HUES48 (cell line): Measurements from ENCODE around the gene FGF12.

Experiments
- H3K27ac ChIP-seq: one replicate; pipeline ENCODE4 v1.7.0; 2013; ENCODE audit warnings: low read depth, low read length, inconsistent platforms
- H3K27me3 ChIP-seq: 2 replicates; pipeline ENCODE4 v1.6.1; 2013; ENCODE audit warnings: mild to moderate bottlenecking, low read length; ENCODE audit not compliant: control insufficient read depth, insufficient read depth
- H3K36me3 ChIP-seq: 2 replicates; pipeline ENCODE4 v1.6.1; 2013; ENCODE audit warnings: low read length; ENCODE audit not compliant: control insufficient read depth, insufficient read depth
- H3K4me1 ChIP-seq: 2 replicates; pipeline ENCODE4 v1.6.1; 2013; ENCODE audit warnings: mild to moderate bottlenecking, low read length; ENCODE audit not compliant: control insufficient read depth, insufficient read depth
- H3K4me3 ChIP-seq: 2 replicates; pipeline ENCODE4 v1.5.1; 2013; ENCODE audit warnings: mild to moderate bottlenecking, low read depth, low read length
- H3K9ac ChIP-seq: 2 replicates; pipeline ENCODE4 v1.6.1; 2013; ENCODE audit warnings: mild to moderate bottlenecking, low read depth, low read length, moderate library complexity
- H3K9me3 ChIP-seq: 2 replicates; pipeline ENCODE4 v1.6.1; 2013; ENCODE audit warnings: low read length; ENCODE audit not compliant: control insufficient read depth, insufficient read depth

Gene FGF12

DNA sequence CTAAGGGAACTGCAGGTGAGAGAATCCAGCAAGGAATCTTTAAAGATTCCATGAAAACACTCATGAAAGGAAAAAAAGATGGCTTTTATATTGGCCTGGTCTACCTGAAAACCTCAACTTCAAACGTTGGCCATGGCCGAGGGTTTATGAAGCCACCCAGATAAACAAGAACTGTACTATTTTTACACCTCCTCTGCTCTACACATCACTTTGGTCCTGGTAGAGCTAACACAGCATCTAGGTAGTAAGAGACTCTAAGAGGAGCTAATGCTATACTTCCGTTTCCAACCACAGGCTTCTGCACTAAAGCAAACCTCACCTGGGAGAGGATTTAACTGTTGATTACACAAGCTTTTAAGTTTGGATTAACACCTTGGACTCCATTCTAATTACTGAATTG, 466.2 kb downstream of the FGF12 start:
- Histone ChIP-seq H3K27me3 (no peaks in the 10 kb centered on the region), H3K9ac (no peak overlapping the region), H3K9me3 (no peaks in the 10 kb centered on the region), H3K36me3 (no peaks in the 10 kb centered on the region), H3K27ac (no peak overlapping the region), H3K4me3 (no peak overlapping the region), H3K4me1 (peaks cover 3% of the 10 kb centered on the region; the same call in 1 of the 2 replicates)

DNA sequence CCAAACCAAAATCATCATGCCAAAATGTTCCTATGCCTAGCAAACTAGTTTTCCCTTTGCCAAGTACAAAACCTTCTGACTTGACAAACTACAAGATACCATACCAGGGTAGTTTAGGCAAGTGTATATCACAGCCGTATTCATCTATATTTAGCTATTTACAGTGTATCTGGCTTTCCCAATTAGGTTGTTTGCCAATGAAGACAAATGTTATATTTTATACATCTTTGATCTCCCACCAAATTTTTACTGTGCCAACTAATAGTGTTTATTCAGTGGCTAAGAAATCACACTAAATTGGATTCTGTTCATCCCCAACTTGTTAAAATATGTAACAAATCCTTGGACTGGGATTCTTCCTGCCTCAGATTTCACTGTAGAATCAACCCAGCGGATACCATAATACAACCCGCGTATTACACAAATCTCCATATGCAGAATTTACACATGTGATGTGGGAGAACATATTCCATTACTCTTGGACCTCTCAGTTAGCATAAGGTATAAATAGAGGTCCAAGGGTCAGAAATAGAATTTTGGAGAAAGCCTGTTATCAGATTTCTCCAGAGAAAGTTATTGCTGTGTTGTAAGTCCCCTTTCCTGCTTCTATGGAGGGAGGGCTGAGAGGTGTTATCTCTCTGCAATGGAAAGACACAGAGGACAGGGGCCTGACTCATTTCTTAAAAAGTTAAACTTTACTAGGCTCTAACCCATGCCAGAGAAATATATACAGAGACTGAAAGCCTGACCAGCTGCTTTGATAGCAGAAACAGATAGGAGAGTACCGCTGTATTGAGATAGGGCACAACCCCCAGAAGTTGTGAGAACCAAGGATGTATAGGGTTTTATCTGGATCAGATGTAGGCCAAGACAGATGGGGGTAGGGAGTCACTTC, 467.0 kb downstream of the FGF12 start:
- no peaks in the 10 kb centered on the region for H3K27me3 ChIP-seq
- H3K4me3 ChIP-seq, result no peak overlapping the region
- H3K36me3 ChIP-seq, result no peaks in the 10 kb centered on the region
- peaks cover 3% of the 10 kb centered on the region; the same call in 1 of the 2 replicates for H3K4me1 ChIP-seq
- no peak overlapping the region for H3K9ac ChIP-seq
- no peak overlapping the region for H3K27ac ChIP-seq
- H3K9me3 ChIP-seq, result no peaks in the 10 kb centered on the region

DNA sequence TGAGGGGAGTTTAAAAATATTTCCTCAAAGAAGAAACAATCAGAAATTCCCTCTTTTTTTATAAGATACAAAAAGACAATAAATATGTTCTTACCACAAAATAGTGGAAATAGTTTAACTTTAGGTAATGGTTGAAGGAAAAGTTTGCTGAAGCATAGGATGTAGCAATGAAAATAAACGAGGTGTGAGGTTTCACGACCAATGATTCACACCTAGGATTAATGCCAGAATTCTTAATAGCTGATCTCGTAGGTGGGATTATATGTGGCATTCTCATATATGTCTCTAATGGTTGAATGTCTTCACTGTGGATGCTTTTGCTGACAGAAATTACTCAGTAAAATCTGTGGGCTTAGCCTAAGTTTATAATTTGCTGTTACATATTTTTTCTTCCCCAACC, 467.7 kb downstream of the FGF12 start:
- Histone ChIP-seq H3K27ac (no peak overlapping the region), H3K9me3 (no peaks in the 10 kb centered on the region), H3K9ac (no peak overlapping the region), H3K4me3 (no peak overlapping the region), H3K4me1 (peaks cover 3% of the 10 kb centered on the region; the same call in 1 of the 2 replicates), H3K27me3 (no peaks in the 10 kb centered on the region), H3K36me3 (no peaks in the 10 kb centered on the region)

DNA sequence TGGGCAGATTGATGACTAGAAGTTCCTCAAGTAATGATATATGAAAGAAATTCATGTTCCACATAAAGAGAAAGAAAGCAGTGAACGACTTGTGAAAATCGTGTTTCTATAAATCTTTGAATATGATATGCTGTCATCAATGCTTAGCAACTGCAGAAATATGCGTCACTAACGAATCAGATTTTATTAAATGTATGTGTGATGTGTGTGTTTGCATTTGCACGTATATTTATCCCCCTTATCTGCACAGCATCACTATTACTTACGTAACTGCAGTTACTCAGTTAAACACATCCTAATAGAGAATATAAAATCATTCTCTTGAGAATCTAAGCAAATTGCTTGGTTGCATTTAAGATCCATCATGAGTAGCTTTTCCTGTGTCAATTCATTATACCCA, 468.6 kb downstream of the FGF12 start:
- Histone ChIP-seq H3K4me1 (peaks cover 3% of the 10 kb centered on the region; the same call in 1 of the 2 replicates), H3K27ac (no peak overlapping the region), H3K27me3 (no peaks in the 10 kb centered on the region), H3K9me3 (no peaks in the 10 kb centered on the region), H3K9ac (no peak overlapping the region), H3K4me3 (no peak overlapping the region), H3K36me3 (no peaks in the 10 kb centered on the region)

DNA sequence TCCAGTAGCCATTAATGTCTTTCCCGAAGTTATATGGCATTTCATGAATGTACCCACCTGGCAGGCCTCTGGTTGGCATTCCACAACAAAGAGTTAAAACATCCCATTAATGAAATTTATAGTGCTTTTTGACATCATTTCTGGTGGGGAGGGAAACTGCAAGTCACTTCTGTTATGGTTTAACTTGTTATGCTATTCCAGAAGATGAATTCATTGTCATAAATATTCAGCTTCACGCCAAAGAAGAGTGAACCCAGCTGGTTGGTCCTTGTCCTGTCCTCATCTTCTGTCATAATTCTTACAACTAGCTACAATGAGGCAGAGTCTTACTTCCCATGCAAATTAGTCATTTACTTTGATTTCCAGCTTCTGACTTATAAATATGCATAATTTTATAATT, 471.5 kb downstream of the FGF12 start:
- H3K4me1 ChIP-seq, result no peaks in the 10 kb centered on the region
- no peak overlapping the region for H3K27ac ChIP-seq

DNA sequence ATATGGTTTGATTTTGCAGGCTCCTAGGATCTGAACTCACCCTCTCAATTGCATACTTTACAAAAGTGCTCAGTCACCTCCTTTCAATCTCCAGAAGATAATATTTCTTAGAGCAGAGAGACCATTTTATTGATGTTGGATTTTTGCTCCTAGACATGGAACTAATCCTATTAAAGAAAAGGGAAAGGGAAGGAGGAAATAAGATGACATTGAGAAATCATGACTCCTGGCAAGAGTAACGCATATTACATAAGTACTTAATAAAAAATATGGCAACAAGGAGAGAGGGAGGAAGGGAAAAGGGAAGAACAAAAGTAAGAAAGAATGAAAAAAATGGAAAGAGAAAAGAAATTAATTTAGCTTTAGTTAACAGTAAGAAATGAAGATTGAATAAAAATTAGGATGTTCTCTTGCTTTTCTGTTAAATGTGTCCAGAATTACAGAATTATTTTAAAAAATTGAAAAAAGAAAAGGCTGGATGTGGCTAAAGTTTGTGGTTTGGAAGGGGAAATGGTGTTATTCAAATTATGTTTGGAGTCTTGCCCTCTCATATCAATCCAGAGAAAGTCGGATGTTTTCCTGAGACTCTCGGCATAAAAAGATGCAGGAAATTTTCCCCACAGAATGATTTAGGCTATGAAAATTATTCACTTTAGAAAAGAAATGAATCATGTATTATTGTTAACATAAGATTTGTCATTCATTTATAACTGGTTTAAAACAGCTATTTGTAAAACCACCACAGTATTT, 474.0 kb downstream of the FGF12 start:
- H3K9me3 ChIP-seq, result no peaks in the 10 kb centered on the region
- H3K36me3 ChIP-seq, result no peaks in the 10 kb centered on the region
- no peaks in the 10 kb centered on the region for H3K27me3 ChIP-seq
- H3K9ac ChIP-seq, result no peak overlapping the region
- no peak overlapping the region for H3K4me3 ChIP-seq
- H3K27ac ChIP-seq, result no peak overlapping the region
- no peaks in the 10 kb centered on the region for H3K4me1 ChIP-seq

More for the DNA sequence above, 471.5 kb downstream of the FGF12 start:
- Histone ChIP-seq H3K4me3 (no peak overlapping the region), H3K9me3 (no peaks in the 10 kb centered on the region), H3K27me3 (no peaks in the 10 kb centered on the region), H3K9ac (no peak overlapping the region), H3K36me3 (no peaks in the 10 kb centered on the region)

DNA sequence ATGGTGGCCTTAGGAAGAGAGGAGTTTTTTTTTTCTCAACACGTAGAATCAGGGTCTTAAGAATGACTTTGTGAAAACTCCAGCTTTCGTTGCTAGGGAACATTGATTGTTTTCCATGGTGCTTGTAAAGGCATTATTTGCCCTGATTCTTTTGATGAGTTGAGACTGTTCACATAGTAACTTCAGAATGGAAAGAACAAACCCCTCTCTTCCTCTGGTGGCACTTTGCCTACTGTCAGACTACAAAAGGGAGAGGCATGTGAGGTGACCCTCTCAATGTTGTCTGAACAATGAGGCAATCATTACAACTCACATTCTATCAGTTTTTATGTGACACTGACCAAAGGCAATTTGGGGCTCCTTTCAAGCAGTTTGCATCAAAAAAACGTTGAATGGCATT, 477.8 kb downstream of the FGF12 start:
- Histone ChIP-seq H3K36me3 (no peaks in the 10 kb centered on the region), H3K9ac (no peak overlapping the region), H3K4me3 (no peak overlapping the region), H3K27ac (no peak overlapping the region), H3K4me1 (no peaks in the 10 kb centered on the region), H3K9me3 (no peaks in the 10 kb centered on the region), H3K27me3 (no peaks in the 10 kb centered on the region)

DNA sequence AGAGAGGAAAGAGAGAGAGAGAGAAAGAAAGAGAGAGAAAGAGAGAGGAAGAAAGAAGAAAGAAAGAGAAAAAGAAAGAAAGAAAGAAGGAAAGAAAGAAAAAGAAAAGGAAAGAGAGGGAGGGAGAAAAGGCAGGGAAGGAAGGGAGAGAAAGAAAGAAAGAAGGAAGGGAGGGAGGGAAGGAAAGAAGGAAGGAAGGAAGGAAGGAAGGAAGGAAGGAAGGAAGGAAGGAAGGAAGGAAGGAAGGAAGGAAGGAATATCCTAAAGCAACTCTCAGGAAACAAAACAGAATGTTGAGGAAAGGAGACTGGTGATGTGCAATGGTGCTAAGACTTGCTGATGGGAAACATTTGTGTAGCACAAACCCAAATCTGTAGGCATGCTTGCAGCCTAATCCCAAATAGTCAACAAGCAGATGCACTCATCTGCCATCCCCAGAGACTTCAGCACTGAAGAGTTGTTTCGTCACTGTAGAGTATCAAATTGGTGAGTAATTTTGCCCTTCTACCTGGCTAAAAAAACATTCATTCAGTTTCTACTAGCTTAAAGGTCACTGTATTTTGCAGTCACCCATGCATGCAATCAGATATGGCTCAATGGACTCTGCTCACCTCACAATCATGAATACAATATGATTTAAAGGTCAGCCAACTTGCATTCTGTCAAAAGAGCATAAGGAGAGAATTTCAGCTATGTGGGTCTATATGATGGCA, 480.3 kb downstream of the FGF12 start:
- Histone ChIP-seq H3K9me3 (no peaks in the 10 kb centered on the region), H3K4me1 (no peaks in the 10 kb centered on the region), H3K36me3 (no peaks in the 10 kb centered on the region), H3K27me3 (no peaks in the 10 kb centered on the region), H3K4me3 (no peak overlapping the region), H3K27ac (no peak overlapping the region), H3K9ac (no peak overlapping the region)

DNA sequence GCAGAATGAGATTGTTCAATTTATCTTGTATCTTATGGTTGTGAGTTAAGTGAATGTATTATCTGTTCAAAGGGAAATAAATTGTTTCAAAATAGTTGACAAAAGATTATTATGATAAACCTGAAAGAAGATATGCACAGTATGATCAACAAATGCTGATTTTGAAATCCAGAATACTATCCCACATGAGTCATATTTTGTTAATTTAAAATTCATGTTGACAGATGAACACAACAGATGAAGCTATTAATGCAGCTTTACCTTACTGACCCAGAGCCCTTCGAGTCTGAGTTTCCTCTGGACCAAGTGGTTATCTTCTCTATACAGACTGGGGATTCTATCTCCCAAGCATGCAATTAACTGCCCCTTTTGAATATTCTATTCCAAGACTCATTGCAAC, 482.8 kb downstream of the FGF12 start:
- Histone ChIP-seq H3K4me1 (peaks cover 9% of the 10 kb centered on the region), H3K9ac (no peak overlapping the region), H3K27ac (no peak overlapping the region), H3K9me3 (no peaks in the 10 kb centered on the region), H3K36me3 (no peaks in the 10 kb centered on the region), H3K4me3 (no peak overlapping the region), H3K27me3 (no peaks in the 10 kb centered on the region)

DNA sequence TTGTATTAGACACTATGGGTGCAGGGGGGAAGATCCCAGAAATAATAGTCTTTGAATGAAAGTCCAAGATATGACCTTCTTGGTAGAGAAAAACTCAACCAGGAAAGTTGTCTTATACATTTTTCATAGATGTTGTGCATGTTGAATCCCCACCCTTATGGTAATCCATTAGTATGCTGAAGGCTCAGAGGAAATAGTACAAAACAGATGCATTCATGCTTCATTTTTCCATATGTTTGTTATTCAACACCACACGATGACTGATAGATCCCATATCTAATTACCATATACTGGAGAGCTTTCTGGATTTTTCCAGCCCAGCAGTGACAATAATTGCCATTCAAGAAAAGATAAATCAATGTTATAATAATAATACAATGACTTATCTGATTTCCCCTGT, 487.4 kb downstream of the FGF12 start:
- Histone ChIP-seq H3K4me1 (peaks cover 9% of the 10 kb centered on the region), H3K36me3 (no peaks in the 10 kb centered on the region), H3K9me3 (no peaks in the 10 kb centered on the region), H3K9ac (no peak overlapping the region), H3K4me3 (no peak overlapping the region), H3K27me3 (no peaks in the 10 kb centered on the region), H3K27ac (no peak overlapping the region)
